Measurements from ENCODE around the gene SPACDR. TPM values are rescaled to one million over a fixed set of nuclear protein-coding genes. Genes with fewer than 3 reads are reported as not detected.

SPACDR gene
- total RNA-seq, 1 experiment from 2014 or later: 1.5 TPM

- H3K9me3 ChIP-seq (ENCODE audit: control insufficient read depth, insufficient read depth, low read depth, low read length): no peaks in the 10 kb centered on the region
- no peaks in the 10 kb centered on the region; the same call in 1 of the 2 replicates for H3K36me3 ChIP-seq (ENCODE audit: control insufficient read depth, insufficient read depth, low read length)
- intact Hi-C loops (cut with micrococcal nuclease; ENCODE audit: unreplicated experiment) (no loop called here), in situ Hi-C loops (cut with HindIII; ENCODE audit: low pct_unique_long_range_greater_than_20kb, low sequenced_read_pairs) (no loop called here)
- no TSS peak for BruUV-seq (replicated peaks)
- H3K4me1 ChIP-seq (ENCODE audit: control insufficient read depth, insufficient read depth, low read length): peaks cover 43% of the 10 kb centered on the region
- H3K4me3 ChIP-seq (ENCODE audit: low read depth in 2 of 2, low read length in 2 of 2): peak overlapping the region in 1 of 2 experiments; percentile 10; a peak in 2 of 4 replicates
- CTCF ChIA-PET: no interaction called here
- DNase-seq (ENCODE audit: low read depth, low spot score) (no peak), ATAC-seq (no peak)
- H3K27ac ChIP-seq (ENCODE audit: low read length): peak overlapping the region; percentile 98
- no peaks in the 10 kb centered on the region for H3K27me3 ChIP-seq (ENCODE audit: control insufficient read depth, insufficient read depth, low read length)
- POLR2A ChIA-PET: no interaction called here
- no peak for TF ChIP-seq SIN3A (IDR thresholded peaks at IDR 0.05; ENCODE audit: borderline replicate concordance, insufficient read depth, low read depth, low read length)
- TF ChIP-seq TCF7L2 (IDR thresholded peaks at IDR 0.05; ENCODE audit: low read depth, low read length): no peak
- no peak for TF ChIP-seq REST (IDR thresholded peaks at IDR 0.05; ENCODE audit: insufficient read depth in 1 of 2, low read depth in 2 of 2, low read length in 1 of 2)
These were observed 30.3 kb downstream of the SPACDR start for GRCh38 chr7:100433592-100434296.

GRCh38 chr7:100433276-100433591, 30.8 kb downstream of the SPACDR start:
- Histone ChIP-seq H3K36me3 (ENCODE audit: control insufficient read depth, insufficient read depth, low read length) (no peaks in the 10 kb centered on the region; the same call in 1 of the 2 replicates), H3K27ac (ENCODE audit: low read length) (peak overlapping the region; percentile 98), H3K4me1 (ENCODE audit: control insufficient read depth, insufficient read depth, low read length) (peaks cover 43% of the 10 kb centered on the region), H3K27me3 (ENCODE audit: control insufficient read depth, insufficient read depth, low read length) (no peaks in the 10 kb centered on the region), H3K4me3 (ENCODE audit: low read depth in 2 of 2, low read length in 2 of 2) (peak overlapping the region in 1 of 2 experiments; percentile 10; a peak in 1 of 4 replicates), H3K9me3 (ENCODE audit: control insufficient read depth, insufficient read depth, low read depth, low read length) (no peaks in the 10 kb centered on the region)
- DNase-seq (ENCODE audit: low read depth, low spot score) (no peak), ATAC-seq (no peak)
- intact Hi-C loops (cut with micrococcal nuclease; ENCODE audit: unreplicated experiment): no loop called here
- in situ Hi-C loops (cut with HindIII; ENCODE audit: low pct_unique_long_range_greater_than_20kb, low sequenced_read_pairs): no loop called here
- TF ChIP-seq TCF7L2 (IDR thresholded peaks at IDR 0.05; ENCODE audit: low read depth, low read length) (no peak), POLR2AphosphoS5 (IDR thresholded peaks at IDR 0.05; ENCODE audit: low read depth, low read length) (peak; percentile 41; the same call in 1 of the 2 replicates), REST (IDR thresholded peaks at IDR 0.05; ENCODE audit: insufficient read depth in 1 of 2, low read depth in 2 of 2, low read length in 1 of 2) (no peak), SIN3A (IDR thresholded peaks at IDR 0.05; ENCODE audit: borderline replicate concordance, insufficient read depth, low read depth, low read length) (no peak)
- BruUV-seq (replicated peaks): no TSS peak
- CTCF ChIA-PET: no interaction called here
- POLR2A ChIA-PET: no interaction called here

Measured in Panc1 (cell line).